ENCODE measurements around the gene KCNJ10. TPM values are rescaled to one million over a fixed set of nuclear protein-coding genes. Genes with fewer than 3 reads are reported as not detected.

Gene KCNJ10
- total RNA-seq, 1 experiment from 2014 or later = not detected

DNA sequence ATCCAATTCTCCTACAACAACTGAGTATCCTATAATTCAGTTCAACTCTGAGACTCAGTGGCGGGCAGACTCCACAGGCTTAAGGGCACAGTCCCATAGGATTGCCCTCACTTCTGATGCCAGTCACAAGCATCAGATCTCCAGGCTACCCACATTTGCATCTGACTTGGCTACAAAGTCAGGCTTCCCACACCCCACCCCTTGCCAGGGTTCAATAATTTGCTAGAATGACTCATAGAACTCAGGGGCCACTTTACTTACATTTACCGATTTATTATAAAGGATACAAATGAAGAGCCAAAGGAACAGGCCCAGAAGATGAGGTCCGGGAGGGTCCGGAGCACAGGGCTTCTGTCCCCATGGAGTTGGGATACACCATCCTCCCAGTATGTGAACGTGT is 80.0 kb downstream of the KCNJ10 start:
- DNase-seq (ENCODE audit: low spot score) = no peak

DNA sequence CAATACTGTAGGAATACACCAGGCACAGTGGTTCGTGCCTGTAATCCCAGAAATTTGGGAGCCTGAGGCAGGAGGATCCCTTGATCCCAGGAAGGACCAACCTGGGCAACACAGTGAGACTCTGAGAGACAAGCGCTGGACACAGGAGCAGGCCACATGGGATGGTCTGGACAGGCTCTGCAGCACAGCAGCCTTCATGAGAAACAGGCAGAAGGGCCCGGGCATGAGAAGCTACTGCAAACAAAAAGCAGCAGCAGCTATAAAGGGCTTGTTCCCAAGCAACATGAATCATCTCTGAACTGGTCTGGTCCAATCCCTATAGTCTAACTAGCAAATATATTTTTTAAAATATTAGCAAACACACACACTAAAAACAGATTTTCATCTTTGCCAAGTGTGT is 80.4 kb downstream of the KCNJ10 start:
- no peak for DNase-seq (ENCODE audit: low spot score)

GRCh38 chr1:159988006-159988405 is 82.0 kb downstream of the KCNJ10 start:
- DNase-seq (ENCODE audit: low spot score) = no peak

DNA sequence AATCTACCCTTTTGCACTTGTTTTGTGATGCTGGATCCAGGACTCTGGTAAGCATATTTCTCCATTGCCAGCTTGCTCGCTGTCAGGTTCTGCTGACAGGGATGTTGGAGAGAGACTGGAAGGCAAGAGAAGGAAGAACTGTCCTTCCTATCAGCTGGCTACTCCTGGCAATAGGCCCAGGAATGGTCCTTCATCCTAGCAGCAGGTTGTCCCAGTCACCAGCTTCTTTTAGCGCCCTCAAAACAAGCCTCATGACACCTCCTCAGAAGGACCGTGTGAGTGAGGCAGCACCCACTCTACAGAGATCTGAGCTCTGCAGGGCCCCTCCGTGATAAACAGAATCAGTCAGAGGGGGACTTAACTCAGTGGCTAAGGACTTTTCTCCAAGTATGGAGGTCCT is 82.8 kb downstream of the KCNJ10 start:
- DNase-seq (ENCODE audit: low spot score) = no peak

GRCh38 chr1:159986531-159986930 is 83.4 kb downstream of the KCNJ10 start:
- no peak for DNase-seq (ENCODE audit: low spot score)

DNA sequence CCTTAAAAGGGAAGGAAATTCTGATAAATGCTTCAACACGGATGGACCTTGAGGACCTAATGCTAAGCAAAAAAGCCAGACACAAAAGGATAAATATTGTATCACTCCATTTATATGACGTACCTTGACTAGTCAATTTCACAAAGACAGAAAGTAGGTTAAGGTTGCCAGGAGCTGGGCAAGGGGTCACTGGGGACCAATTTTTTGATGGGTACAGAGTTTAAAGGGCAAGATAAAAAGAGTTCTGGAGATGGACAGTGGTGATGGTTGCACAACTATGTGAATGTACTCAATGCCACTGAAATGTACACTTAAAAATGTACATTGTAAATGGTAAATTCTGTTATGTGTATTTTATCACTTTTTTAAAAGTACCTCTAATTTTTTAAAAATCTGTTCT is 83.9 kb downstream of the KCNJ10 start:
- DNase-seq (ENCODE audit: low spot score) = no peak

DNA sequence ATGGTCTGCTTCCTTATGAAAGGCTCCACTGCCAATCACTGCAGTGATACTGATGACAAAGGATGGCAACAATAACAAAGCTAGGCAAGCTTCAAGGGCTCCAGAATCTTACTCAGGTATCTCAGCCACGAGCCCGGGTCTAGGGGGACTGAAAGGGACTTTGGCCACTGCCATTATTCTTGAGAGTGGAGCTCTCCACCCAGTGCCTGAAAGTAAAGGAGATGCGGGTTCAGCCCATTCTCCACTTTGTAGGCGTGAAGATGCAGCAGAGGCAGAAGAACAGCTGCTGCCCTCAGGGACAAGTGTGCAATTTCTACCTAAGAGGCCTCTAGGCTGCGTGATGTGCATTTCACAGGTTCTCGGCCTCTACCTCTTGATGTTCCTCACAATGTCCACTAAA is 84.5 kb downstream of the KCNJ10 start:
- DNase-seq (ENCODE audit: low spot score) = no peak

- no peak for DNase-seq (ENCODE audit: low spot score)
Measured at GRCh38 chr1:159983681-159984080, 86.3 kb downstream of the KCNJ10 start.

- no peak for DNase-seq (ENCODE audit: low spot score)
Measured at GRCh38 chr1:159982280-159982679, 87.7 kb downstream of the KCNJ10 start.

GRCh38 chr1:159981351-159982055 is 88.5 kb downstream of the KCNJ10 start:
- DNase-seq (ENCODE audit: low spot score) = no peak

GRCh38 chr1:159980786-159981185 is 89.2 kb downstream of the KCNJ10 start:
- DNase-seq (ENCODE audit: low spot score) = no peak

- DNase-seq (ENCODE audit: low spot score) = no peak
Measured at GRCh38 chr1:159980076-159980475, 89.9 kb downstream of the KCNJ10 start.

DNA sequence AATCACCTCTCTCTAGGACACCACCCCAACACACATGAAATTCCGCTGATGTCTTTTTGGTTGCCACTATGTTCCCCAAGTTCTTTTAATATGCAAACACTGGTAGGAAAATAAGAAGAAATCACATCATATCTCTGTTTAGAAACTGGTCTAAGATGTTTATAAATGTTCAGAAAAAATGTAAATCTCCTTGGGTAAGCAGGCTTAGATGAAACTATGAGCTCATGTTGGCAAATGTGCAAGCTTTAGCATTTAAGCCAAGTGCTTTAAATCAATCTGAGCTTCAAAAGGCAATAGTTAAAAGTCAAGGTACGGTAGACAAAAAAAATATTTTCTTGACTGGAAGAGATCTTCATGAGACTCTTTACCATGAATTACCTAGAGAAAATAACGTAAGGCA is 90.7 kb downstream of the KCNJ10 start:
- DNase-seq (ENCODE audit: low spot score) = no peak

DNA sequence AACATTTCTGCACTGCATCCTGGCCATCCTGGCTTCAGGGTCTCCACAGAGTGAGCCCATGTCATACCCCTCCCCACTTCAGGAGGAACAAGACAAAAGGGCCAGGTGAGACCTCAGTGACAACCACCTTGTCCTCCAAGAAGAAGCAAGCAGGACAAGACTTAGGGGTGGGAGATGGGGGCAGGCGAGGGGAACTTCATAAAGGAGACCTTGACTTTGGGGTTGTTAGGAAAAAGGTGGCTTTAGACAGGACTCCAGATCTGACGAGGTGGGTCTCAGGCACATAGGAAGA is 91.9 kb downstream of the KCNJ10 start:
- no peak for DNase-seq (ENCODE audit: low spot score)

DNA sequence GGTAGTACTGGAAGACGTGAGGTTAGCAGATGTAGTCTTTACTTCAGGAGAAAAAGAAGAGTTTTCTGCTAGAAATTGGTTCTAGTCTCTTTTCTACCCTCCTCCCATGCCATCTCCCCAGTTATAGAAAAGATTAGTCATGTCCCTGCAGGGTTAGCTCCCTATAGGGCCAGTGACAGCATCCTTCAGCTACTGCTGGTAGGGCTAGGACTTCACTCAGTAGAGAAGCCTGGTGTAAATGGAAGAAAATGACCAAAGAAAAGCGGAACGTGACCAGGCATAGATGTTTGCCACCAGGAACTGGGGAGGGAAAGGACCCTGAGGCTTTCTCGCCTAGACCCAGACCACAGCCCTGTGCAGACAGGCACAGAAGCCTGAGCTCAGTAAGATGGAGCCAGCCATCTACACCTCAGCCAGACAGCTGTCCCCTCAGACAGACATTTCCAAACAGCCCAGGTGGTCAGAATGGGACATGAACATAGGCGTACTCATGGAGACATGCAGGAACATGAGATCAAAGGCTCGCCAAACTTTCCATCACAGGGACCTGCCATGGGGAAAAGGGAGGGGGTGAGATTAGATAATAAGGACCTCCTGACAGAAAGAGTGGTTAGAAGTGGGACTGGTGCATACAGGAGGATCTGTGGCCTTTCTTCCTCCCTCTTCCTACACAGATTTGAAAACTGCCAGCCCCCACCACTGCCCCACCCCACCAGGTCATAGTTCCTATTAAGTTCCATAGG is 92.4 kb downstream of the KCNJ10 start:
- DNase-seq (ENCODE audit: low spot score) = no peak

- DNase-seq (ENCODE audit: low spot score) = no peak
Measured at GRCh38 chr1:159974350-159974965, 95.5 kb downstream of the KCNJ10 start.

GRCh38 chr1:159973350-159973940 is 96.5 kb downstream of the KCNJ10 start:
- no peak for DNase-seq (ENCODE audit: low spot score)

GRCh38 chr1:159972443-159973205 is 97.3 kb downstream of the KCNJ10 start:
- DNase-seq (ENCODE audit: low spot score) = no peak

DNA sequence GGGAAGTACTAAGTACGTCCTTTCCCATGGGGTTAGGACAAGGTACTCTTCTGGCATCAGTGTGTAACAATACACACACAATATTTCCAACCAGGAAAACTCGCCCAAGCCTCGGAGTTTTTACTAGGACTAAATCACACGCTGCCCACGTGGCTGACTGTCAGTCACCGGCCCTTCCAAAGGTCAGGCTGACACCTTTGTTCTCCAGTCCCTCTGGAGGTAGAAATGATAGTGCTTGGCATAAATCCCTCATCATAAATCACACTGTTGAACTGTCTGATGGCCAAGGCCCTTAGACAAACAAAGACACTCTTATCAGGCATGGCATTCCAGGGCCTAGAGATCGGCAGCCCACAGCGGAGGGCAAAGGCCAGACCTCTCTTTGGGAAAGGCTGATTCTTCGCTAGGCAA is 99.0 kb downstream of the KCNJ10 start:
- DNase-seq (ENCODE audit: low spot score) = peak; percentile 23

GRCh38 chr1:159968901-159969300 is 101.1 kb downstream of the KCNJ10 start:
- no peak for DNase-seq (ENCODE audit: low spot score)

- DNase-seq (ENCODE audit: low spot score) = no peak
Measured at GRCh38 chr1:159965263-159965662, 104.7 kb downstream of the KCNJ10 start.

GRCh38 chr1:159964144-159964543 is 105.8 kb downstream of the KCNJ10 start:
- DNase-seq (ENCODE audit: low spot score) = no peak
